HepG2 (cell line): ENCODE results near the gene UBE2B. TPM values are rescaled to one million over a fixed set of nuclear protein-coding genes. Genes with fewer than 3 reads are reported as not detected.

Source experiments
- ATF7 ChIP-seq, 2 experiments: fragments of 450-650 bp in 1 of 2; sonication (generic) in 1 of 2; formaldehyde crosslinking in 1 of 2; IDR thresholded peaks; 2 replicates each; pipeline versions ENCODE4 v1.4.0 to v1.6.1; 2016 to 2020; ENCODE audit warnings: antibody characterized with exemption in 1 of 2, mild to moderate bottlenecking in 1 of 2, missing genetic modification reagents in 1 of 2
- FOXK1 ChIP-seq: sonication (generic); formaldehyde crosslinking; IDR thresholded peaks from 2 replicates; pipeline ENCODE4 v1.4.0; 2020; ENCODE audit warnings: low read depth, missing genetic modification reagents, borderline replicate concordance
- GPN1 ChIP-seq: sonication (generic); formaldehyde crosslinking; IDR thresholded peaks from 2 replicates; pipeline ENCODE4 v1.5.1; 2020; ENCODE audit warnings: missing genetic modification reagents, borderline replicate concordance
- KAT8 ChIP-seq: IDR thresholded peaks from 2 replicates; pipeline ENCODE4 v1.6.1; 2016; ENCODE audit warnings: missing genetic modification reagents, missing compliant biosample characterization
- KDM2A ChIP-seq: sonication (generic); formaldehyde crosslinking; IDR thresholded peaks from 2 replicates; pipeline ENCODE4 v1.4.0; 2020; ENCODE audit warnings: low read depth, missing genetic modification reagents, borderline replicate concordance
- MTF2 ChIP-seq: sonication (generic); formaldehyde crosslinking; IDR thresholded peaks from 2 replicates; pipeline ENCODE4 v1.5.0; 2020; ENCODE audit warnings: missing genetic modification reagents, borderline replicate concordance
- NFE2L2 ChIP-seq: fragments of 150-350 bp; IDR thresholded peaks from 2 replicates; pipeline ENCODE4 v1.6.1; 2014; ENCODE audit warnings: low read length
- PHF8 ChIP-seq: sonication (generic); formaldehyde crosslinking; IDR thresholded peaks from 2 replicates; pipeline ENCODE4 v1.5.0; 2020; ENCODE audit warnings: missing genetic modification reagents
- SALL1 ChIP-seq: sonication (generic); formaldehyde crosslinking; IDR thresholded peaks from 2 replicates; pipeline ENCODE4 v1.8.0; 2022; ENCODE audit warnings: mild to moderate bottlenecking, missing genetic modification reagents
- SIX4 ChIP-seq: sonication (generic); formaldehyde crosslinking; IDR thresholded peaks from 2 replicates; pipeline ENCODE4 v1.4.0; 2020; ENCODE audit warnings: missing genetic modification reagents
- SRF ChIP-seq: IDR thresholded peaks from 2 replicates; pipeline ENCODE4 v1.6.1; 2011; ENCODE audit warnings: mild to moderate bottlenecking, low read depth, low read length, moderate library complexity
- SRSF9 ChIP-seq: fragments of 200-400 bp; formaldehyde crosslinking; IDR thresholded peaks from 2 replicates; pipeline ENCODE4 v1.6.1; 2018; ENCODE audit warnings: borderline replicate concordance, mild to moderate bottlenecking, low read depth, low read length; ENCODE audit not compliant: insufficient read depth, poor library complexity, severe bottlenecking
- ZKSCAN5 ChIP-seq: sonication (generic); formaldehyde crosslinking; IDR thresholded peaks from 2 replicates; pipeline ENCODE4 v1.5.1; 2020; ENCODE audit warnings: mild to moderate bottlenecking, missing genetic modification reagents
- ZNF20 ChIP-seq: sonication (generic); formaldehyde crosslinking; IDR thresholded peaks from 2 replicates; pipeline ENCODE4 v1.4.0; 2020; ENCODE audit warnings: mild to moderate bottlenecking, moderate library complexity, missing genetic modification reagents
- ZNF232 ChIP-seq: sonication (generic); formaldehyde crosslinking; IDR thresholded peaks from 2 replicates; pipeline ENCODE4 v1.4.0; 2020; ENCODE audit warnings: missing genetic modification reagents, borderline replicate concordance
- ZNF749 ChIP-seq: sonication (generic); formaldehyde crosslinking; IDR thresholded peaks from 2 replicates; pipeline ENCODE4 v1.8.0; 2022; ENCODE audit warnings: mild to moderate bottlenecking, missing genetic modification reagents, moderate library complexity, borderline replicate concordance
- ZNF891 ChIP-seq: sonication (generic); formaldehyde crosslinking; IDR thresholded peaks from 2 replicates; pipeline ENCODE4 v1.5.0; 2020; ENCODE audit warnings: mild to moderate bottlenecking, missing genetic modification reagents
- polyA plus RNA-seq, 8 experiments: library from polyadenylated mRNA; depleted of rRNA in 3 of 8; stranded (reverse) in 7 of 8; unstranded in 1 of 8; fragments of >200 nt; fragmentation: Illumina TruSeq in 4 of 8; extraction: Trizol in 4 of 8; gene quantifications; 2 replicates each; pipeline versions ENCODE4 v1.2.1 to v1.2.3, GENCODE V29; 2011 to 2016; ENCODE audit warnings: low read depth in 4 of 8, missing spikeins in 1 of 8, mixed read lengths in 1 of 8; ENCODE audit not compliant: insufficient read depth in 1 of 8
- total RNA-seq, 5 experiments: library from RNA; depleted of rRNA; stranded (reverse); fragments of >200 nt; fragmentation: Illumina TruSeq; extraction: Trizol; gene quantifications; 2 replicates each; pipeline ENCODE4 v1.2.3, GENCODE V29; 2016; ENCODE audit warnings: low read depth in 1 of 5
- TF ChIP-seq, protein P1 (sequence below): sonication (generic); formaldehyde crosslinking; IDR thresholded peaks from 2 replicates; pipeline ENCODE4 v1.4.0; 2020; ENCODE audit warnings: missing genetic modification reagents
- TF ChIP-seq, protein P2 (sequence below): sonication (generic); formaldehyde crosslinking; conservative IDR thresholded peaks from 2 replicates; pipeline ENCODE4 v1.4.0; 2020; ENCODE audit warnings: missing genetic modification reagents
- TF ChIP-seq, protein P3 (sequence below): sonication (generic); formaldehyde crosslinking; conservative IDR thresholded peaks from 2 replicates; pipeline ENCODE4 v1.4.0; 2020; ENCODE audit warnings: missing genetic modification reagents
- TF ChIP-seq, protein P4 (sequence below): sonication (generic); formaldehyde crosslinking; IDR thresholded peaks from 2 replicates; pipeline ENCODE4 v1.8.1; 2023; ENCODE audit warnings: mild to moderate bottlenecking, inconsistent platforms, moderate library complexity, missing genetic modification reagents, borderline replicate concordance

The UBE2B gene
- total and polyA plus RNA-seq, 2 of the 13 experiments (the other 11 are each of a cell fraction or from before 2014, with no cell fraction given): 25.2 to 56.0 TPM

DNA sequence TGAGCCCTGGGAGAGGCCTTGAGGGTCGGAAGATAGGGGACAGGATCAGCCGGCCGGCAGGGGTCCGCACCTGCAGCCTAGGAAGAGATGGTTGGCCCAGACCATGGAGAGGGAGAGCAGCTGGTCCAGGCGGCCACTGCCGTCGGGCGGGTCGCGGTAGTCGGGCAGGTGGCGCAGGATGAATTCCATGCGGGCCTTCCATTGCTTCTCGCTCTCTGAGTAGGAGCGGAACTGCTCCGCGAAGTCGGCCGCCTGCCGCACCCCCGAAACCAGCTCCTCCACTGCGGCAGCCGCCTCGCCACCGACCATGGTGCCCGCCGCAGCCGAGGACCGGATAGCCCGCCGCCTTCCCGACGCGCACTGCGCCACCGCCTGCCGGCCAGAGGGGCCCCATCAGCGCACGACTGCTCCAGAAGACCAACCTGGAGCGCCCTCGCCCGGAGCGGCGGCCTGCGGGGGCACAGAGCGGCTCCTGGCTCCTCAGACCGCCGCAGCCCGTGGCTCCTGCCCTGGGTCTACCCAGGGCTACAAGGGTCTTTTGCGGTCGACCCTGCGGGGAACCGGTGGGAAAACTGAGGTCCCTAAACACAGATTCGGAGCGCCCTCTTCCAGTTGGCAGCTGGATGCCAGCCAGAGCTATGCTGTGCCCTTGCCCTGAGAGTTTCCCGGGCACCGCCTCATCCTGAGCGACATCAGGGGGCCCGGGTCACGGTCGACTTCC, 40.3 kb downstream of the UBE2B start, which contains the start of gene CDKN2AIPNL (continued):
- TF ChIP-seq, protein P1, sequence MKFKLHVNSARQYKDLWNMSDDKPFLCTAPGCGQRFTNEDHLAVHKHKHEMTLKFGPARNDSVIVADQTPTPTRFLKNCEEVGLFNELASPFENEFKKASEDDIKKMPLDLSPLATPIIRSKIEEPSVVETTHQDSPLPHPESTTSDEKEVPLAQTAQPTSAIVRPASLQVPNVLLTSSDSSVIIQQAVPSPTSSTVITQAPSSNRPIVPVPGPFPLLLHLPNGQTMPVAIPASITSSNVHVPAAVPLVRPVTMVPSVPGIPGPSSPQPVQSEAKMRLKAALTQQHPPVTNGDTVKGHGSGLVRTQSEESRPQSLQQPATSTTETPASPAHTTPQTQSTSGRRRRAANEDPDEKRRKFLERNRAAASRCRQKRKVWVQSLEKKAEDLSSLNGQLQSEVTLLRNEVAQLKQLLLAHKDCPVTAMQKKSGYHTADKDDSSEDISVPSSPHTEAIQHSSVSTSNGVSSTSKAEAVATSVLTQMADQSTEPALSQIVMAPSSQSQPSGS: peak; percentile 93
- TF ChIP-seq, protein P2, sequence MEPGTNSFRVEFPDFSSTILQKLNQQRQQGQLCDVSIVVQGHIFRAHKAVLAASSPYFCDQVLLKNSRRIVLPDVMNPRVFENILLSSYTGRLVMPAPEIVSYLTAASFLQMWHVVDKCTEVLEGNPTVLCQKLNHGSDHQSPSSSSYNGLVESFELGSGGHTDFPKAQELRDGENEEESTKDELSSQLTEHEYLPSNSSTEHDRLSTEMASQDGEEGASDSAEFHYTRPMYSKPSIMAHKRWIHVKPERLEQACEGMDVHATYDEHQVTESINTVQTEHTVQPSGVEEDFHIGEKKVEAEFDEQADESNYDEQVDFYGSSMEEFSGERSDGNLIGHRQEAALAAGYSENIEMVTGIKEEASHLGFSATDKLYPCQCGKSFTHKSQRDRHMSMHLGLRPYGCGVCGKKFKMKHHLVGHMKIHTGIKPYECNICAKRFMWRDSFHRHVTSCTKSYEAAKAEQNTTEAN (CRISPR knock-in tag): peak; percentile 88
- TF ChIP-seq ZNF232 (CRISPR knock-in tag) (peak; percentile 70), KAT8 (peak; percentile 97), ZNF891 (CRISPR knock-in tag) (peak; percentile 39; the same call in 1 of the 2 replicates), KDM2A (peak; percentile 97), NFE2L2 (no peak), MTF2 (CRISPR knock-in tag) (no peak; the same call in 1 of the 2 replicates), ZNF20 (CRISPR knock-in tag) (0 out of 2 replicates have a peak, but pooled peaks have one; percentile 73), SALL1 (CRISPR knock-in tag) (peak; percentile 93), GPN1 (peak; percentile 66; the same call in 1 of the 2 replicates), SIX4 (CRISPR knock-in tag) (0 out of 2 replicates have a peak, but pooled peaks have one; percentile 43), PHF8 (CRISPR knock-in tag) (peak; percentile 94), SRSF9 (no peak), ZKSCAN5 (CRISPR knock-in tag) (no peak), ZNF749 (peak; percentile 91; the same call in 1 of the 2 replicates), ATF7 (IDR thresholded peaks at IDR 0.05) (no peak), ATF7 (CRISPR knock-in tag; IDR thresholded peaks at IDR 0.05) (peak; percentile 79; the same call in 1 of the 2 replicates), FOXK1 (CRISPR knock-in tag) (peak; percentile 89), SRF (0 out of 2 replicates have a peak, but pooled peaks have one; percentile 18)
- TF ChIP-seq, protein P3, sequence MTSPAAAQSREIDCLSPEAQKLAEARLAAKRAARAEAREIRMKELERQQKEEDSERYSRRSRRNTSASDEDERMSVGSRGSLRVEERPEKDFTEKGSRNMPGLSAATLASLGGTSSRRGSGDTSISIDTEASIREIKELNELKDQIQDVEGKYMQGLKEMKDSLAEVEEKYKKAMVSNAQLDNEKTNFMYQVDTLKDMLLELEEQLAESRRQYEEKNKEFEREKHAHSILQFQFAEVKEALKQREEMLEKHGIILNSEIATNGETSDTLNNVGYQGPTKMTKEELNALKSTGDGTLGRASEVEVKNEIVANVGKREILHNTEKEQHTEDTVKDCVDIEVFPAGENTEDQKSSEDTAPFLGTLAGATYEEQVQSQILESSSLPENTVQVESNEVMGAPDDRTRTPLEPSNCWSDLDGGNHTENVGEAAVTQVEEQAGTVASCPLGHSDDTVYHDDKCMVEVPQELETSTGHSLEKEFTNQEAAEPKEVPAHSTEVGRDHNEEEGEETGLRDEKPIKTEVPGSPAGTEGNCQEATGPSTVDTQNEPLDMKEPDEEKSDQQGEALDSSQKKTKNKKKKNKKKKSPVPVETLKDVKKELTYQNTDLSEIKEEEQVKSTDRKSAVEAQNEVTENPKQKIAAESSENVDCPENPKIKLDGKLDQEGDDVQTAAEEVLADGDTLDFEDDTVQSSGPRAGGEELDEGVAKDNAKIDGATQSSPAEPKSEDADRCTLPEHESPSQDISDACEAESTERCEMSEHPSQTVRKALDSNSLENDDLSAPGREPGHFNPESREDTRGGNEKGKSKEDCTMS (CRISPR knock-in tag): 0 out of 2 replicates have a peak, but pooled peaks have one; percentile 46
- TF ChIP-seq, protein P4, sequence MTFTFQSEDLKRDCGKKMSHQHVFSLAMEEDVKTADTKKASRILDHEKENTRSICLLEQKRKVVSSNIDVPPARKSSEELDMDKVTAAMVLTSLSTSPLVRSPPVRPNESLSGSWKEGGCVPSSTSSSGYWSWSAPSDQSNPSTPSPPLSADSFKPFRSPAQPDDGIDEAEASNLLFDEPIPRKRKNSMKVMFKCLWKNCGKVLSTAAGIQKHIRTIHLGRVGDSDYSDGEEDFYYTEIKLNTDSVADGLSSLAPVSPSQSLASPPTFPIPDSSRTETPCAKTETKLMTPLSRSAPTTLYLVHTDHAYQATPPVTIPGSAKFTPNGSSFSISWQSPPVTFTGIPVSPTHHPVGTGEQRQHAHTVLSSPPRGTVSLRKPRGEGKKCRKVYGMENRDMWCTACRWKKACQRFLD (CRISPR knock-in tag): peak; percentile 96
